Thoracic aorta (tissue), 2 donors: ENCODE measurements around the gene KIF26B. TPM values are rescaled to one million over a fixed set of nuclear protein-coding genes. Genes with fewer than 3 reads are reported as not detected.

Experiments used
- ATAC-seq: fragments of 150-250 bp; one replicate; pipeline ENCODE4 v1.8.0; 2017; ENCODE audit warnings: low read depth; ENCODE audit not compliant: insufficient number of reproducible peaks, low FRiP score
- DNase-seq: peaks from one replicate; pipeline ENCODE4 v3.0.0-alpha.2; 2020; ENCODE audit warnings: low spot score
- H3K27ac ChIP-seq, 2 donors: fragments of 200-600 bp; sonication (generic); 1 replicate in 1 of 2; 2 replicates in 1 of 2; pipeline ENCODE4 v1.5.1; 2016; ENCODE audit warnings: mild to moderate bottlenecking in 2 of 2, moderate library complexity in 2 of 2
- H3K27me3 ChIP-seq: fragments of 200-600 bp; sonication (generic); replicated peaks from 2 replicates; pipeline ENCODE4 v1.6.0; 2016; ENCODE audit warnings: mild to moderate bottlenecking; ENCODE audit not compliant: insufficient read depth
- H3K36me3 ChIP-seq: fragments of 200-600 bp; sonication (generic); one replicate; pipeline ENCODE4 v1.5.1; 2016
- H3K4me1 ChIP-seq, 2 donors: fragments of 200-600 bp; sonication (generic); 1 replicate in 1 of 2; 2 replicates in 1 of 2; pipeline versions ENCODE4 v1.5.1 to v1.6.0; 2016; ENCODE audit warnings: low read depth in 2 of 2, mild to moderate bottlenecking in 1 of 2; ENCODE audit not compliant: control insufficient read depth in 1 of 2
- H3K4me3 ChIP-seq: fragments of 200-600 bp; sonication (generic); 2 replicates; pipeline ENCODE4 v1.5.1; 2016; ENCODE audit warnings: mild to moderate bottlenecking
- H3K9me3 ChIP-seq: fragments of 200-600 bp; sonication (generic); 2 replicates; pipeline ENCODE4 v1.5.1; 2016
- CTCF ChIP-seq: fragments of 200-600 bp; sonication (generic); IDR thresholded peaks from one replicate; pipeline ENCODE4 v1.5.1; 2019; ENCODE audit warnings: antibody characterized with exemption
- total RNA-seq, 2 donors: library from RNA; depleted of rRNA; stranded (reverse); fragments of >200 nt; gene quantifications; one replicate each; pipeline versions ENCODE4 v1.1.0 to v1.2.3, GENCODE V29; 2016

KIF26B gene
- total RNA-seq, 2 donors from 2014 or later, result 0.14 to 0.41 TPM

- Histone ChIP-seq H3K4me3 (no peak overlapping the region), H3K27me3 (no peaks in the 10 kb centered on the region), H3K4me1 (no peaks in the 10 kb centered on the region), H3K27ac (no peak overlapping the region), H3K9me3 (no peaks in the 10 kb centered on the region), H3K36me3 (no peaks in the 10 kb centered on the region)
- no peak for DNase-seq
- TF ChIP-seq CTCF, result no peak
- no peak for ATAC-seq
Observed at GRCh38 chr1:245390975-245391374, 236.2 kb downstream of the KIF26B start.

- ATAC-seq (no peak), DNase-seq (no peak)
- TF ChIP-seq CTCF, result no peak
Observed at GRCh38 chr1:245393694-245394093, 238.9 kb downstream of the KIF26B start.

GRCh38 chr1:245395680-245396079 is 240.9 kb downstream of the KIF26B start:
- Histone ChIP-seq H3K4me3 (no peak overlapping the region), H3K4me1 (no peaks in the 10 kb centered on the region), H3K9me3 (no peaks in the 10 kb centered on the region), H3K36me3 (no peaks in the 10 kb centered on the region), H3K27ac (no peak overlapping the region), H3K27me3 (no peaks in the 10 kb centered on the region)
- no peak for TF ChIP-seq CTCF
- ATAC-seq (no peak), DNase-seq (no peak)

More at GRCh38 chr1:245393694-245394093, 238.9 kb downstream of the KIF26B start:
- Histone ChIP-seq H3K27me3 (no peaks in the 10 kb centered on the region), H3K4me1 (no peaks in the 10 kb centered on the region), H3K9me3 (no peaks in the 10 kb centered on the region), H3K36me3 (no peaks in the 10 kb centered on the region), H3K4me3 (no peak overlapping the region), H3K27ac (no peak overlapping the region)

GRCh38 chr1:245396615-245397014 is 241.8 kb downstream of the KIF26B start:
- no peak overlapping the region for H3K27ac ChIP-seq
- ATAC-seq, result no peak
- H3K27me3 ChIP-seq, result no peaks in the 10 kb centered on the region
- no peak for DNase-seq
- H3K9me3 ChIP-seq, result no peaks in the 10 kb centered on the region
- H3K4me1 ChIP-seq, result no peaks in the 10 kb centered on the region
- H3K36me3 ChIP-seq, result no peaks in the 10 kb centered on the region
- H3K4me3 ChIP-seq, result no peak overlapping the region
- no peak for TF ChIP-seq CTCF

- no peak for ATAC-seq
- TF ChIP-seq CTCF, result no peak
- H3K4me1 ChIP-seq, result no peaks in the 10 kb centered on the region
- H3K9me3 ChIP-seq, result no peaks in the 10 kb centered on the region
- H3K27me3 ChIP-seq, result no peaks in the 10 kb centered on the region
- no peak overlapping the region for H3K4me3 ChIP-seq
- no peaks in the 10 kb centered on the region for H3K36me3 ChIP-seq
- no peak for DNase-seq
- no peak overlapping the region for H3K27ac ChIP-seq
Observed at GRCh38 chr1:245397771-245398170, 243.0 kb downstream of the KIF26B start.
